ENCODE measurements around the gene HILPDA.

The HILPDA gene, protein sequence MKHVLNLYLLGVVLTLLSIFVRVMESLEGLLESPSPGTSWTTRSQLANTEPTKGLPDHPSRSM
- 4.7 reads per million, percentile 18 among the genes with 10 or more reads in this experiment for total RNA-seq

DNA sequence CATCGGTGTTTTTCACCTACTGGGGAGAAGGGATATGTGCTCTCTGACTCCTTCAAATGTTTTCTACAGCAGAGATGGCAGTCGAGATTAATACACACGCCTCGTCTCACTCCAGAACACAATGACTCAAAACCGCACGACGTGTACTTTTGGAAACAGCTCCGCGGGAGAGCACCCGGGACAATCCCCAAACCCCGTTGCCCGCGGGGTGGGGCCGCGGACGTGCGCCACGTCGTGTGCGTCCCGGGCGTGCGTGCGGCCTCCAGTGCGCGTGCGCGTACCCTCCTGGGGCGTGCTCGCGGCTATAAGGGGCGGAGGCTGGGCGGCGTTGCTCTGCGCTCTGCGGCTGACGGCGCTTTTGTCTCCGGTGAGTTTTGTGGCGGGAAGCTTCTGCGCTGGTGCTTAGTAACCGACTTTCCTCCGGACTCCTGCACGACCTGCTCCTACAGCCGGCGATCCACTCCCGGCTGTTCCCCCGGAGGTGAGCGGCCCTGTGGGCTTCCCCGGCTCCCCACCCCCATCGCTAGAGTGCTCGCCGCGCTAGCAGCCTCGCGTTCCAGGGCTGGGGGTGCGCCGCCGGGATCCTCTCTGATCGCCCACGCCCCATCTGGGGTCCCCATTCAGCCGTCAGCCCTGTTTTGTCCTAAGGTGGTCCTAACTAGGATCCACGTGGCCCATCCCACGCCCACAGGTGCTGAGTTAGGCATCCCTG is at the start of gene HILPDA:
HILPDA (plus strand) TSS at position 336 of the 712 bp plus-strand sequence. CDS start 1,391 bp downstream, outside the sequence.
- peak; percentile 90 for DNase-seq

DNA sequence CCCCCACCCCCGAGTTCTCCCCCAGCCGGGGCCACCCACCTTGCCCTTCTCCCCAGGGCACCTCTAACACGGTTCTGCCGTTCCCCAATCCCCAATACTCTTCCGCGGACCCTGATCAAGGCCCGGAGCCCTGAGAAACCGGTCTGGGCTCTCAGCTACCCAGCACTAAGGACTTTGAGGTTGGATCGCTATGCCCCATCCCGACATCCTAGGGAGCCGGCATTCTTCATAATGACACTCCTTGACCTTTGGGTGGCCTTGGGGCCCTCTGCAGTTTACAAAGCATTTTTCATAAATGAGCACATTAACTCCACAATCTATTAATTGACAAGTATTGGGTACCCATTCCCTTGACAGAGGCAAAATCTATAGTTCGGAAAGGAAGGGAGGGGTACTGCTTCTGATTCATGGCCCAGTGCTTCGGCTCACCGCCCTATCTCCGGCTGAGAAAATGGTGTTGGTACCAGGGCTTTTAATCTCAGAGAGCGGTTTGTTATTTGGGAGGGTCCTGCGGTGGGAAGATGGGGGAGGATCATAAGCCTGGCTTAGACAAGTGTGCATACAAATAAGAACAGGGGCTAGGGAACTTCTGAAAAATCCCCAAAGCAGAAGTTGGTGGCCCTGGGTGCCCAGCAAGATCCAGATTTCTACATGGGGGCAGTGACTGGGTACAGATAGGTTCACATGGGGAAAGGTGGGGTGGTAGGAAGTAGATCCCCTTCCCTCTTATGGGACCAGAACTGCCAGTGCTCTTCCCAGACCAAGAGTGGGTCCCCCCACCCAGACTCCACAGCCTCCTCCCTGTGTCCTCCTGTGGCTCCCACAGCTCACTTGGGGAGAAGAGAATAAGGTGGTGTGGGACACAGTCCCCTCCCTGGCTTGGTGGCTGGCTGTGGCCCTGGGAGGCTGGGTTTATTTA is 49.1 kb upstream of the HILPDA start:
- no peak for DNase-seq

DNA sequence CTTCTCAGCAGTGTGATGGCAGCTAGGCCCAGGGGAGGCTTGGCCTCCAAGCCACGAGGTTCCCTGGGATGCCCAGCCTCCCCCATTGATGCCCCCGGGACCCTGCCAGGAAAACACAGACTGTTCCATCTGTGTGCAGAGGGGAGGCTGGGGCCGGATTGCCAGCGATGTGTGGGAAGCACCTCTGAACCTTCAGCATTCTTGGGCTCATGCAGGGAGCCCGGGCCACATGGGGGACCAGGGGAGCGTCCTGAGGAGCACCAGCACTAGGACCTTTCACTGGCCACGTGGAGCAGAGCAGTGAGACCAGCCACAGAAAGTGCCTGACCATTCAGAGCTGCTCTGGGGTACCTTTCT is 48.5 kb upstream of the HILPDA start:
- DNase-seq = no peak

DNA sequence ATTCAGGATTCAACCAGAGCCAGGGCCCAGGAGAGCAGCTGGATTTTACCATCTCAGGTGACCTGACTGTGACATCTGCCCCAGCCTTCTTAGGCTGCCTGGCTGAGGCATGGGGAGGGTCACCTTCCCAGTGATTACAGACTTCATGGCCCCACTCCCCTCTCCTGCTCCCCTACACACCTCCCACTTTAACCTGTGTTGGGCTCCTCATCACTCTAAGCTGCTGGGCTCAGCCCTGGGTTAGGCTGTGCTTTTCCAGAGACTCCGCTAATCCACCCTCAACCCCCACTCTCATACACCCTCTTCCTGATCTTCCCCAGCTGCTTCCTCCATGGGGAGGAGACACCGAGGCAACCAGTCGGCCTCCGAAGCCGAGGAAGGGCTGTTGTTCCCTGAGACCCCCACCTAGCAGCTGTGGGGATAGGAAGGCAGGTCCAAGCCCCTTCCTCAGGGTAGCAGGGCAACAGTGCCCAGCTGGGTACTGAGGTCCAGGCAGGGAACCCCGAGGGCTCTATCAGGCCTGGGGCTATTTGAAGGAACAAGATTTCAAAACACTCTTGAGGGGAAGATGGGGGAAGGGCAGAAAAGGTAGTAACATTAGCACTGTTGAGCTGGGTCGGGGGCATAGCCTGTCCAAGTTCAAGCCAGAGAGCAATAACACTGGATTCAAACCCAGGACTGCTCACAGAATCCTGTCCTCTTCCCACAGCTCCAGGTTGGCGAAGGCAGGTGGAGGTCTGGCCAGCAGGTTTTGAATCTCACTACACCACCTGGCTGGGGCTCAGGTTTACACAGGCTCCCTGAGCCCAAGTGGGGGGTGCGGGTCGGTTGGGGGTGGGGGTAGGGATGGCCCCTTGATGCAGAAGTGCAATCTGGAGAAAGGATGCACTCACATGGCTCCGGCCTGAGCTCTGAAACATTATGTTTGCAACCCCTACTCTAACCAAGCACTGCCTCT is 47.6 kb upstream of the HILPDA start:
- no peak for DNase-seq

DNA sequence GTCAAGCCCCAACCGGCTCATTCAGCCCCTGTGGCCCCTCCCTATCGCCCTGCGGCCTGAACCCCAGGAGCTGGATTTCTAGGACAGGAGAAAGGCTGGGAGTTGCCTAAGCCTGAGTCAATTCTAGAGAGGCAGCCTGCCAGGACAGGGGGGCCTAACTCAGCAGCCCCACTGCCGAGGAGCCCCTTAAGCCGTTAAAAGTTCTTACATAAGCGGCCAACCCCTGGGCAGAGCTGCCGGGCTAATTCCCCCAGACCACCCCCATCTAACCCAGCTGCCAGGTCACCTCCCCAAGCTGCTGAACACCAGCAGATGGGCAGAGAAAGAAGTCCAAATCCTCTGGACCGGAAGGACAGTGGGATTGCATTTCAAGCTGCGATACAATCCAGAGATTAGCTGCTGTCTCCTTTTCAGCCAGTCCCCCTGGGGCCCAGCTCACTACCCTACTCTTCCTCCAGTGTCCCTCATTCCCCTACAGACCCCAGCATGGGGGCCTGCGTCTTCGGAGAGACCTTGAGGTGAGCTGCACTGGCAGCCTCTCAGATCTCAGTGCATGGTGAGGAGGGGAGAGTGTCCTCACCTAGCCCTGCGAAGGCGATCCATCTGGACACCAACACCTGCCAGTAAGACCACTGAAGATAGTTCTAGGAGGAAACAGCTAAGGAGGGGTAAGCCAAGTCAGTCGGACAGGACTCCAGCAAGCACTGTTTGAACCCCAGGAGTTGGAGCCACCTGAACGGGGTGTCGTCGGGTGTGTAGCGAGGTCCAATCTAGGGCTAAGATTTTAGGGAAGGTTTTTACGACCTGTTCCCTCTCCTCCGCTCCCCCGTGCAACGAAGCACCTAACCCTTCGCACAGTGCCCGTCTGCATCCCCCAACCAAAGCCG is 46.7 kb upstream of the HILPDA start:
- DNase-seq = no peak

DNA sequence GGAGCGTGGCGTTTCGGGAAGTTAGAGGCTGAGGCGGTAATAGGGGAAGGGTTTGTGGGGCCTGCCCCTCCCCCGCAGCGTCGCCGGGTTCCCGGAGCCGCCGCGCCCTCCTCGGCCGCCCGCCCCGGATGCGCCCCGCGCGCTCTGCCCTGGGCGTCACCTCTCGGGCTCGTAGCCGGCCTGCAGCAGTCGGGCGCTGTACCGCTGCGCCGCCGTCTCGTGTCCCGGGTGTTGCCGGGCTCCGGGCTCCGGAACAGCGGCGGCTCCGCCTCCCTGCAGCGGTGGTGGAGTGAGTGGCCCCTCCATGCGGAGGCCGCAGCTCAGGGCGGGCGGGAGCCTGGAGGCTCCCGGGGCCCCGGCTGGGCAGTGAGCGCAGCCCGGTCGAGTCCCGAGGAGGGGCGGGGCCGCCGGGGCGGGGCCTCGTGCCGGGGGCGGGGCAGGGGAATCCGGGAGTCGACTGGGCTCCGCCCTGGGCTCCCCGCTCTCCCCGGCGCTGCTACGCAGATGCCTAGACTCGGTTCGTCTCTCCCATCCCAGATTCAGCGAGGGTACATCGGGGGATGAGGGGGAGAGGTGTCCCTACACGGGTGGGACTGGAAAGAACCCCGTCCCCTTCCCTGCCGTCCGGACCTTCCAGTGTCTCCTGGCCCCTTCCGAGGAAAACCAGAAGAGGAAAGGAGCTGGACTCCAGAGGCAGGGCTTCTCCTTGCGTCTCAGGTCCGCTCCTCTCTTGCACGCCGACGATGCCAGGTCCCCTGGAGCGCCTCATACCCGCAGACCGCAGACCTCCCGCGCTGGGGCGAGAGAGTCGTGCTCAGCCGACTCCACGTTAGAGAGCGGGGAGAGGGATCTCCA is 45.9 kb upstream of the HILPDA start, which contains the start of gene IMPDH1:
IMPDH1 (minus strand) TSS at position 387 of the 855 bp plus-strand sequence; CDS start at position 306, 81 bp downstream.
- DNase-seq = peak; percentile 76

DNA sequence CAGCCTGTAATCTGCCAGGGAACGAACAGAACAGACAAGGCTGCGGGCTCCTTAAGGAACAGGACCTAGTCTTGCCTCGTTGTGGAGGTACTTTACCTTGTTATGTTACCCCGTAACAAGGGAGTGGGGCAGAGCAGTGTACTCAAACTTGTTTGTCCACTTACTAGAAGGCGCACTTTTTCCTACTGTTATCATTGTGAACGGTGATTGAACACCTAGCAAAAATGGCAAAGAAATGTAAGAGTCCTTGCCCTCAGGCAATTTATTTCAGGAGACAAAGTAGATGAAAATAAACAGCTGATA is 45.3 kb upstream of the HILPDA start:
- no peak for DNase-seq

DNA sequence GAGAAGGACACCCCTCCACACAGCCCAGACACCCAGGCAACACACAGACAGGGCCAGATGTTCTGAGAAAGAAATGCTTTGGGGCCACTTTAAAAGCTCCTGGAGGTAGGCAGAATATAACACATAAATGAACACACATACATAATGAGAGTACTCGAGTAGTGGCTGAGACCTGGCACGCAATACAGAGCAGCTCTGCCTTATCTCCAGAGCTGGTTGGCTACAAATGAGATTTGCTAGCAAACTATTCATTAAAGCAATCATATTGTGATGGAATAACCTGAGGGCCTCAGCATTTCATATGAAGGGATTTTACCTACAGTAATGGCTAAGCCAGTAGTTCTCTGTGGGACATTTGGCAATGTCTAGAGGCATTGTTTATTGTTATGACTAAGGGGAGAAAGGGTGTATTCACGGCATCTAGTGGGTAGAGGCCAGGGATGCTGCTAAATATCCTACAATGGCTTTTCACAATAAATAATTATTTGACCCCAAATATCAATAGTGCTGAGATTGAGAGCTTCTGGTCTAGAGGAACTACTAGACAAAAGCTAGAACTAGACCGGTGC is 40.4 kb upstream of the HILPDA start:
- no peak for DNase-seq

DNA sequence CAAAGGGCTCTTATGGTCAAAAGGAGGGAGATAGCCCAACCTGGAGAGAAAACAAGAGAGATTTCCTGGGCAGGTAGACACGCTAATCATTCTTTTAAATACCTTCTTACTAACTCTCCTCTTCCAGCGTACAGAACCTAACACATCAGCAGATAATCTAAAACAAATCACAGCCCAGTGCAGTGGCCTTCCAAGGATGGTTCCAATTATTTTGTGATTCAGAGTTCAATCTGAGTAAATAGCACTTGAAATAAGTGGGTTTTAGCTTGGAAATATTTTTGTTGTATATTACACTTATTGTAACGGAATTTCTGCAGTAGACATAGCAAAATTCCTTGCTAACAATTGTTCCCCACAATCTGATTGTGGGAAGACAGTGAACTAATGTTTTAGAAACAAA is 38.6 kb upstream of the HILPDA start:
- DNase-seq = no peak

DNA sequence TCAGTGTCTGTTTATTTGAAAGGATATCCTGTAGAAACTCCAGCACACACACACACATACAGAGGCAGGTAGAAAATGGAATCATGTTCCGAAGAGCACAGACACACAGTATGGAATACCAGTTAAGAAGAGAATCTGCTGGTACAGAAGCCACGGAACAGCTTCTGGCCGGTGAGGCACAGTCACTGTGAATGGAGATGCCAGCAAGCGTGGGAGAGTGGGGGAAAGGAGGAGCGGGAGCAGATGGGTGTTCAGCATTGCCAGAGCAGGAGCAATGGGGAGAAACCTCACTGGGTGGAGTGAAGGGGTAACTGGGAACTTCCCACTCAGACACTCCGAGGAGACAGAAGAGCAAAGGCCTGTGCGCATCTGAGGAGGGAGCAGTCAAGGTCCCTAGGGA is 36.4 kb upstream of the HILPDA start:
- no peak for DNase-seq

DNA sequence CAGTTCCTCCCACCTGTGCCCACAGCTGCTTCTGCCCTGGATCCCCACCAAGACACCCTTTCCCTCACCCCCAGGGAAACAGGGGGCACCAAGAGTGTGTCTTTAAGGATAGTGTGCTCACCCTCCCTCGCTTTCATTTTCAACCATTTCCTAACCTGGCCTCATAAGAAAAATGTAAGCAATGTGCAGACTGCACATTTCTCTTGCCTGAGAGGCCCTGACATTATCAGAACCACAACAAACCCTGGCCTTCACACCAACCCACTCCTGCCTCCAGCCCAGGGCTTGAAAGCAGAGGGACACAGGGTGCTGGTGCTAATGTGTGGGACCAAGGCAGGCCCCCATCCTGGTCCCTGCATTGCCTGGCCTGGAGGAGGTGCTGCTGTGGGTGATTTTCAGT is 34.9 kb upstream of the HILPDA start:
- DNase-seq = no peak

DNA sequence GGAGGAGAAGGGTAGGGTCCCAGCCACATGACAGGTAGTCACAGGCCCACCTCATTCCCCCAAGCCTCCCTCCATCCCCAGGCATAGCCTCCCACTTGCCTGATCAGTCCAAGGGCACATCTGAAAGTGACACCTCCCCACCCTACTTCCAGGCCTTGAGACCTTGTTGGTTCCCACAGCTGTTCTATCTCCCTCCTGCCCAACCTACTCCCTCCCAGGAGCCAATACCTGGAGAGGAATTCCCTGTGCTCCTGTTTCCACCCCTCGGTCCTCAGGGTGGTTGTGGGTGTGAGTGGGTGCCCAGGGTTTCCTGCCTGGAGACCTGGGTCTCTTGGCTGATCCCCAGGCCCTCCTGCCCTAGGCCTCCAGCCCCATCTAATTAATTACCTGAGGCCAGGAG is 34.3 kb upstream of the HILPDA start:
- DNase-seq = no peak

DNA sequence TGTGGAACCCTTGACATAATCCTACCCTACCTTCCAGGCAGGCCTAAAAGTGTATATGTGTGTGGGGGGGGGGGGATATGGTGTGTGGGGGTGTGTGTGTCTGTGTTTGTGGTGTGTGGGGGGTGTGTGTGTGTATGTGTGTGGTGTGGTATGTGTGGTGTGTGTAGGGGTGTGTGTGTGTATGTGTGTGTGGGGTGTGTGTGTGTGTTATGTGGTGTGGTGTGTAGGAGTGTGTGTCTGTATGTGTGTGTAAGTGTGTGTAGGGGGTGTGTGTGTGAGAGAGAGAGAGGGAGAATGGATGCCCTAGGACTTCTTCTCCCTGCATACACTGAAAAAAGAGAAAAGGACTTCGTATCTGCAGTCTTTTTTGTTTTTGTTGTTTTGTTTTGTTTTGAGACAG is 33.6 kb upstream of the HILPDA start:
- DNase-seq = no peak

DNA sequence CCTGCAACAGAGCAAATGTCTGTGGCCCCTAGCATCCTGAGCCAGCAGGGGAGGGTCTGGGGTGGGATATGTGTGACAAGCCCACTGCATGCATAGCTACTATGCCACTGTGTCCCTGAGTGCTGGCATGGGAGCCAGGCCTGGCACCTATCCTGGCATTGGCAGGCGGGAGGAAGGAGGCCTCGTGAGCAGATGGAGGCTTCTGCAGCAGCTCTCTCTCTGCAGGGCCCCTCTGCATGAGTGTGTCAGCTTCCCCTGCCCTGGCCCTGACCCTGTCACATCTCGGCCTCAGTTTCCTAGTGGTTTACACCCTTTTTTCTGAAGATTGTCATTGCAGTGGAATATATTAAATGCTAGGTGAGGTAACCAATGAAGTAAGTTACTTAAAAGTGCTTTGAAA is 32.8 kb upstream of the HILPDA start:
- DNase-seq = no peak

DNA sequence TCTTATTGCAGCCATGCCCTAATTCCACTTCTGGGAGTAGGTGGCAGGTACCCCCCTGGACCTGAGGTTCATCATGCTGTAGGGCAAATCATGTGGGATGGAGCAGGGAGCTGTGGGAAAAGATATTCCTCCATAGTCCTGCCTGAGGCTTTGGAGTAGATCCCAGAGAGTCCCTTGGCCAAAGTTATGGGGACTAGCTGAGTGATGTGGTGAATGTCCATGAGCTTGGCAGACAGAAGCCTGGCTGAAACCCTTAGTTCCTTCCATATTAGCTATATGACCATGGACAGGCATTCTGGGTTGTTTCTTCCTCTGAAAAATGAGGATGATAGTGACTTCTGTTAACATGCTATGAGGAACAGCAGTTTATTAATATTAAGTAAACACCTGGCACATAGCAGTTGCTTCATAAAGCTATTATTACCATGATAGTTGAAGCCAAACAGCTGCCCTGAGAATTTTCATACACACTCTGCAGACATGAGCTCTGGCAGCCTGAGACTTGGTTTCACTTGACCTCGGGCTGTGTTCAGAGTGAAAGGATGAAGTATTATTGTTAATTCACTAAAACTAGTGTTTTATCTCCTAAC is 30.9 kb upstream of the HILPDA start:
- DNase-seq = no peak

DNA sequence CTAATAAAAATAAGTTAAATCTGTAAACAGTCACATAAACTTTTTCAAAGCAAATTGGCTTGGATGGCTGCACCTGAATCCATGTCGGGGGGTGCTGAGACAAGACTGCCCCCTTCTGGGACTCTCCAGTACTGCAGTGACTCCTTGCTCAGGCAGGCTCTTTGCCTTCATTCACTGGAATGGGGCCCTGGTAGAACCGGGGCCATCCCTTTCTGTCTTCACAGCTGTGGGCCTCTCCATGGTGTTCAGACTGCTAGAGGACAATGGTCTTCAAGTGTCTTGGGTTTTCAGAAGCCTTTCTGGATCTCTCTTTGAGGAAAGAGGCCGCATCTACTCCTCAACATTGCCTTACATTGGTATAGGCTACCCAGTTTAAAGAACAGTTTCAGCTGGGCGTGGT is 29.8 kb upstream of the HILPDA start:
- DNase-seq = peak; percentile 75

DNA sequence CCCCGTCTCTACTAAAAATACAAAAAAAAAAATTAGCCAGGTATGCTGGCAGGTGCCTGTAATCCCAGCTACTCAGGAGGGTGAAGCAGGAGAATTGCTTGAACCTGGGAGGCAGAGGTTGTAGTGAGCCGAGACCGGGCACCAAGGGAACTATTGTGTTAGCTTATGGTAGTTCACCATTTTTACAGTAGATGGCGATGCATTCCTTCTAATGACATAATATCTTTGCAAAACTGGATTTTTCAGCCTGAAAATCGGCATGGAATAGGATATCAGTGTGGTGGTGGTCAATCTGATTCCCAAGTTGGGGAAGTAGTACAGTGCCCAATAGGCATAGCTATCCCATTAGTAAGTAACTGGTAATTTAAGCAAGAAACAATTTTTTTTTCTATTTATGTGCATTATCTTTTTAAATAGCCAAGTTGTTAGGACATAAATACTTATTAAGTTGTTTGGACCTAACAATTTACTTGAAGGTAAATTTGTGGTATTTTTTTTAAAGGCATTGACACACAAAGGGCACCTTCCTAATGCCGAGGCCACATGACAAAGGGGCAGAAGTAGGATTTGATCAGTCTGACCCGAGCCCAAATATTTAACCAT is 28.3 kb upstream of the HILPDA start:
- peak; percentile 19 for DNase-seq

DNA sequence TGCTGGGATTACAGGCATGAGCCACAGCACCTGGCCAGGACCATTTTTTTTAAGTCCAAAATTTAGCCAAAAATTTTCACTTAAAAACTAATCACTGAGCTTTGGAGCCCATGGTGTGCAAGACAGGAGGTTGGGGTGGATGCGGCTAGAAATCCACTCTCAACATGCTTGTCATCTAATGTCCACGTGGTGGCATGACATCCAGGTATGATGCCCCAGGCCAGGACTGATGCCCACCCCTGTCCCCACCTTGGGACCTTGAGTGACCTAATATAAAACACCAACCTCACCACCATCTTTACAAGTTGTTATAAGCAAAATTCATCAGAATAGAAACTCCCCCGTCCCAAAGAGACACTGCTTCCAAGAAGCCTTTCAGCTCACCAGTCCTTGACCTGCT is 25.5 kb upstream of the HILPDA start:
- no peak for DNase-seq

DNA sequence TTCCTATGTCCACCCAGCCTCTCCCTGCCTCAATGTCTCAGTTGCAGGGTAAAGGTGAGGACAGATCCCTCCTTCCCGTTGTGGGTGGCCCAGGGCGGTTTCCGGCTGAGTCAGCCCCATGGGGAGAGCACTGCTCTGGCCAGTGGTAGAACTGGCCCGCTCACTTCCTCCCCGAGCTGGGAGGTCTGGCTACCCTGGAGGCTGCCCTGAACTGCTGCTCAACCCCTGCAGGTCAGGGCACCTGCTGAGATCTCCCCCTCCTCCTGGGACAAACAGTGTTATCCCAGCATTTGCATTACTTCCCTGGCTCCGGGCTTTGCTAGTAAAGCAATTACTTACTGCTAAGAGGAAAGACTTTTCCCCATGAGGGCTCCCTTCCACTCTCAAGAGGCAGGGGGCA is 24.5 kb upstream of the HILPDA start:
- no peak for DNase-seq

DNA sequence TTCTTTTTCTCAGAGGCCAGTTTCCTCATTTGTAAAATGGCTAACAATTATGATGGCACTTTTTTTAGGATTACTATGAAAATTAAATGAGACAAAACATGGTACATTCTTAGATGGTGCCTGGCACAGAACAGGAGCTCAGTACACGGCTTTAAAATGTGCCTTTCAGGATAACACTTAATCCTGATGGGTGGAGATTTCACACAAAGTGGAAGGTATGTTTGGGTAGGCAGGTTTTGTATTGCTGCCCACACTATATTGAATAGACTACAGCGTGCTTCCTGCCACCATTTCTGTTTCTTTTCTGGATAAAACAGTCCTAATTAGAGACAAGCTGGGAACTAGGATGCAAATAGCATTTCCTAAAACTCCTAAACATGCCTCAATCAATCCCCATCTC is 23.9 kb upstream of the HILPDA start:
- no peak for DNase-seq

All from effector CD4-positive, alpha-beta T cell (primary cell).